Stomach (tissue), 9 donors: Measurements from ENCODE around the gene TOGARAM1. TPM values are rescaled to one million over a fixed set of nuclear protein-coding genes. Genes with fewer than 3 reads are reported as not detected.
"Not testable (repeated sequence)": the region's sequence is repeated elsewhere in the genome, so short reads cannot be mapped to it uniquely, and the experiment has no call there.

Experiments used
- DNase-seq, 2 donors: peaks; one replicate each; pipeline versions ENCODE4 v3.0.0 to v3.0.0-alpha.2; 2013 to 2019
- H3K27ac ChIP-seq, 5 donors: fragments of 200-600 bp in 4 of 5; sonication (generic) in 4 of 5; one replicate each; pipeline ENCODE4 v1.5.1; 2013 to 2019; ENCODE audit warnings: mild to moderate bottlenecking in 1 of 5, moderate library complexity in 1 of 5
- H3K27me3 ChIP-seq, 3 donors: fragments of 200-600 bp; sonication (generic); one replicate each; pipeline ENCODE4 v1.5.1; 2017 to 2019; ENCODE audit warnings: mixed run types in 1 of 3
- H3K36me3 ChIP-seq, 4 donors: fragments of 200-600 bp; sonication (generic); 1 replicate in 3 of 4; 2 replicates in 1 of 4; pipeline ENCODE4 v1.5.1; 2016 to 2019
- H3K4me1 ChIP-seq, 4 donors: fragments of 200-600 bp; sonication (generic); one replicate each; pipeline ENCODE4 v1.5.1; 2016 to 2019
- H3K4me3 ChIP-seq, 4 donors: fragments of 200-600 bp; sonication (generic) in 3 of 4; one replicate each; pipeline ENCODE4 v1.5.1; 2016 to 2019; ENCODE audit warnings: mild to moderate bottlenecking in 1 of 4
- H3K9me3 ChIP-seq, 4 donors: fragments of 200-600 bp; sonication (generic); one replicate each; pipeline ENCODE4 v1.5.1; 2016 to 2019
- CTCF ChIP-seq, 7 experiments: fragments of 450-650 bp in 4 of 7; fragments of 200-600 bp in 3 of 7; sonication (generic) in 3 of 7; IDR thresholded peaks; one replicate each; pipeline ENCODE4 v1.5.1; 2016 to 2019; ENCODE audit warnings: antibody characterized with exemption in 7 of 7, control low read depth in 2 of 7, mild to moderate bottlenecking in 1 of 7
- EP300 ChIP-seq: sonication (generic); formaldehyde crosslinking; IDR thresholded peaks from one replicate; pipeline ENCODE4 v1.6.1; 2017; ENCODE audit warnings: antibody characterized with exemption
- POLR2A ChIP-seq, 4 donors: fragments of 450-650 bp; IDR thresholded peaks; one replicate each; pipeline ENCODE4 v1.6.1; 2016; ENCODE audit warnings: antibody characterized with exemption in 4 of 4, control low read depth in 2 of 4, mild to moderate bottlenecking in 1 of 4, moderate library complexity in 1 of 4
- POLR2AphosphoS5 ChIP-seq, 3 donors: sonication (generic); formaldehyde crosslinking; IDR thresholded peaks; one replicate each; pipeline ENCODE4 v1.6.1; 2016; ENCODE audit warnings: antibody characterized with exemption in 3 of 3
- WGBS, 5 donors: extraction: QIAGEN DNeasy Blood & Tissue Kit in 3 of 5; methylation state at CpG; one replicate each; pipeline versions ENCODE4 v1.1.5 to v1.1.7; 2013 to 2018; 5-methylcytosine and 5-hydroxymethylcytosine counted together
- intact Hi-C: fragments of 100-400 bp; cut with DNase I; formaldehyde crosslinking; loops from one replicate; pipeline ENCODE4 v1.15.1; 2023; ENCODE audit warnings: low total_unique reads
- polyA plus RNA-seq, 3 donors: library from polyadenylated mRNA; stranded (reverse); fragments of 200-250 nt; gene quantifications; one replicate each; pipeline ENCODE4 v1.2.3, GENCODE V29; 2013
- total RNA-seq, 5 donors: library from RNA; depleted of rRNA; stranded (reverse); fragments of >200 nt; gene quantifications; one replicate each; pipeline versions ENCODE4 v1.1.0 to v1.2.3, GENCODE V29; 2014 to 2016
- donor health status: healthy with polysubstance abuse.
- donor health status: Bipolar disorder and iron deficiency.
- donor health status: healthy.

The TOGARAM1 gene
- total and polyA plus RNA-seq, 8 donors, result 2.6 to 58.0 (median 8.3) TPM

GRCh38 chr14:45073231-45073879, 111.4 kb downstream of the TOGARAM1 start:
- Histone ChIP-seq H3K4me3 (no peak overlapping the region), H3K36me3 (peaks cover 0 to 48% (median 22%) of the 10 kb centered on the region in 4 donors), H3K27me3 (no peaks in the 10 kb centered on the region), H3K9me3 (no peaks in the 10 kb centered on the region), H3K27ac (no peak overlapping the region), H3K4me1 (no peaks in the 10 kb centered on the region)
- WGBS, 5 donors, result 86 to 95% (median 94%) methylated on average over 5 of the region's 5 CpGs
- no peak for TF ChIP-seq CTCF (IDR thresholded peaks at IDR 0.05)
- TF ChIP-seq POLR2AphosphoS5 (IDR thresholded peaks at IDR 0.05), result no peak
- no peak for TF ChIP-seq POLR2A (IDR thresholded peaks at IDR 0.05)
- no peak for TF ChIP-seq EP300
- DNase-seq, result no peak
- intact Hi-C loops, result no loop called here

DNA sequence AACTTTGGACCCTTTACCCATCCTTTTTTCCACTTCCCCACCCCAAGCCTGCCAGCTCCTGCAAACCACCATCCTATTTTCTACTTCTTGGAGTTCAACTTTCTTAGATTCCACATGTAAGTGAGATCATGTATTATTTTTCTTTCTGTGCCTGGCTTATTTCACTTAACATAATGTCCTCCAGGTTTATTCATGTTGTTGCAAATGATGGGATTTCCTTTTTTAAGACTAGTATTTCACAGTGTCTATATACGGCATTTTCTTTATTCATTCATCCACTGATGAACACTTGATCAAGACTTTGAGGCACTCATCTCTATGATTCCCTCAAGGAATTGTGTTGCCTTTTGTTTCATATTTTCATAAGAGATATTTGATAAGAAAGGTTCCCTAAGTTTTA, 116.3 kb downstream of the TOGARAM1 start:
- Histone ChIP-seq H3K4me3 (no peak overlapping the region), H3K36me3 (peaks cover 0 to 5% (median 1%) of the 10 kb centered on the region in 4 donors), H3K27me3 (no peaks in the 10 kb centered on the region), H3K9me3 (no peaks in the 10 kb centered on the region), H3K27ac (no peak overlapping the region), H3K4me1 (peaks cover 0 to 5% (median 3%) of the 10 kb centered on the region in 4 donors)
- WGBS, 5 donors, result 83 to 100% (median 94%) methylated on average over 1 of the region's 1 CpG
- DNase-seq, result no peak
- intact Hi-C loops, result no loop called here
- TF ChIP-seq POLR2AphosphoS5 (IDR thresholded peaks at IDR 0.05), result no peak
- TF ChIP-seq CTCF (IDR thresholded peaks at IDR 0.05), result no peak
- TF ChIP-seq POLR2A (IDR thresholded peaks at IDR 0.05), result no peak

DNA sequence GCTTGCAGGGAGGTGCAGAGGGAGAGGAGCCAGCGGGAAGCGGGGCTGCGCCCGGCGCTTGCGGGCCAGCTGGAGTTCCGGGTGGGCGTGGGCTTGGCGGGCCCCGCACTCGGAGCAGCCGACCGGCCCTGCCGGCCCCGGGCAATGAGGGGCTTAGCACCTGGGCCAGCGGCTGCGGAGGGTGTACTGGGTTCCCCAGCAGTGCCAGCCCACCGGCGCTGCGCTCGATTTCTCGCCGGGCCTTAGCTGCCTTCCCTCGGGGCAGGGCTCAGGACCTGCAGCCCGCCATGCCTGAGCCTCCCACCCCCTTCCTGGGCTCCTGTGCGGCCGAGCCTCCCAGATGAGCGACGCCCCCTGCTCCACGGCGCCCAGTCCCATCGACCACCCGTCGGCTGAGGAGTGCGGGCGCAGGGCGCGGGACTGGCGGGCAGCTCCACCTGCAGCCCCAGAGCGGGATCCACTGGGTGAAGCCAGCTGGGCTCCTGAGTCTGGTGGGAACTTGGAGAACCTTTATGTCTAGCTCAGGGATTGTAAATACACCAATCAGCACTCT, 118.5 kb downstream of the TOGARAM1 start:
- WGBS, 5 donors, result 90 to 99% (median 98%) methylated on average over 10 to 40 of the region's 40 CpGs
- peaks cover 9 to 20% (median 15%) of the 10 kb centered on the region in 4 donors for H3K4me1 ChIP-seq
- H3K9me3 ChIP-seq, H3K4me3 ChIP-seq, H3K27ac ChIP-seq, H3K27me3 ChIP-seq, H3K36me3 ChIP-seq, DNase-seq, intact Hi-C loops: not testable (repeated sequence)

DNA sequence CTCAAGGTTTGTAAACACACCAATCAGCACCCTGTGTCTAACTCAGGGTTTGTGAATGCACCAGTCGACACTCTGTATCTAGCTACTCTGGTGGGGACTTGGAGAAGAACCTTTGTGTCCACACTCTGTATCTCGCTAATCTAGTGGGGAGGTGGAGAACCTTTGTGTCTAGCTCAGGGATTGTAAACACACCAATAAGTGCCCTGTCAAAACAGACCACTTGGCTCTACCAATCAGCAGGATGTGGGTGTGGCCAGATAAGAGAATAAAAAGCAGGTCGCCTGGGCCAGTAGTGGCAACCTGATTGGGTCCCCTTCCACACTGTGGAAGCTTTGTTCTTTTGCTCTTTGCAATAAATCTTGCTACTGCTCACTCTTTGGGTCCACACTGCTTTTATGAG, 119.1 kb downstream of the TOGARAM1 start:
- H3K4me3 ChIP-seq, H3K36me3 ChIP-seq, H3K9me3 ChIP-seq, H3K27me3 ChIP-seq, H3K27ac ChIP-seq, intact Hi-C loops, DNase-seq: not testable (repeated sequence)
- peaks cover 15 to 26% (median 21%) of the 10 kb centered on the region in 4 donors for H3K4me1 ChIP-seq
- 69 to 81% (median 72%) methylated on average over 2 to 3 of the region's 3 CpGs for WGBS, 5 donors

DNA sequence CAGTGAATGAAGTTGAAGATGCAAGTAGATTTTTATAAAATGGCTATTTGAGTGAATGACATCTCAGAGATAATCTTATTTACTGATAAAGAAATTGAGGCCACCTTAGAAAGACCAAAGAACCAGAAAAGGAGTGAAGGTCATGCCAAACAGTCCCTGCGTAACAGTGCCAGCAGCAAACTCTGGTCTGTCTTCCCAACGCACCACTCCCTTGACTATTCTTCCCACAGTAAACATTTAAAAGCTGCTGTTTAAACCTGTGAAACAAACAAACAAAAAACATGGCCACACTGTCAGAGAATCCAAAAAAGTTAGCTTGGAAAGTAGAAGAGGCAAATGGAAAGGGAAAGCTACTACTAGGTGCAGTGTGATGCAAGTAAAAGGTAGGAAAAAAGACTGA, 120.4 kb downstream of the TOGARAM1 start:
- H3K27ac ChIP-seq, result no peak overlapping the region
- WGBS, 5 donors, result 32 to 63% (median 49%) methylated on average over 2 of the region's 2 CpGs
- TF ChIP-seq EP300, result no peak
- TF ChIP-seq POLR2AphosphoS5 (IDR thresholded peaks at IDR 0.05), result no peak
- no peak for TF ChIP-seq POLR2A (IDR thresholded peaks at IDR 0.05)
- no peak for TF ChIP-seq CTCF (IDR thresholded peaks at IDR 0.05)
- H3K27me3 ChIP-seq, result no peaks in the 10 kb centered on the region
- no peak for DNase-seq
- intact Hi-C loops, result no loop called here
- peaks cover 19 to 37% (median 32%) of the 10 kb centered on the region in 4 donors for H3K4me1 ChIP-seq
- H3K36me3 ChIP-seq, result no peaks in the 10 kb centered on the region
- no peak overlapping the region for H3K4me3 ChIP-seq
- H3K9me3 ChIP-seq, result no peaks in the 10 kb centered on the region
